ENCODE measurements around the gene SLC16A12.

GRCh38 chr10:89547853-89548513 lies 12.6 kb upstream of the SLC16A12 start:
- TF ChIP-seq, protein P1, sequence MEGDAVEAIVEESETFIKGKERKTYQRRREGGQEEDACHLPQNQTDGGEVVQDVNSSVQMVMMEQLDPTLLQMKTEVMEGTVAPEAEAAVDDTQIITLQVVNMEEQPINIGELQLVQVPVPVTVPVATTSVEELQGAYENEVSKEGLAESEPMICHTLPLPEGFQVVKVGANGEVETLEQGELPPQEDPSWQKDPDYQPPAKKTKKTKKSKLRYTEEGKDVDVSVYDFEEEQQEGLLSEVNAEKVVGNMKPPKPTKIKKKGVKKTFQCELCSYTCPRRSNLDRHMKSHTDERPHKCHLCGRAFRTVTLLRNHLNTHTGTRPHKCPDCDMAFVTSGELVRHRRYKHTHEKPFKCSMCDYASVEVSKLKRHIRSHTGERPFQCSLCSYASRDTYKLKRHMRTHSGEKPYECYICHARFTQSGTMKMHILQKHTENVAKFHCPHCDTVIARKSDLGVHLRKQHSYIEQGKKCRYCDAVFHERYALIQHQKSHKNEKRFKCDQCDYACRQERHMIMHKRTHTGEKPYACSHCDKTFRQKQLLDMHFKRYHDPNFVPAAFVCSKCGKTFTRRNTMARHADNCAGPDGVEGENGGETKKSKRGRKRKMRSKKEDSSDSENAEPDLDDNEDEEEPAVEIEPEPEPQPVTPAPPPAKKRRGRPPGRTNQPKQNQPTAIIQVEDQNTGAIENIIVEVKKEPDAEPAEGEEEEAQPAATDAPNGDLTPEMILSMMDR (IDR thresholded peaks at IDR 0.05), result no peak
- TF ChIP-seq POLR2A (IDR thresholded peaks at IDR 0.05), result no peak
